H1 (cell line): ENCODE measurements around the gene CAMKMT. TPM values are rescaled to one million over a fixed set of nuclear protein-coding genes. Genes with fewer than 3 reads are reported as not detected.

ENCODE experiments used
- CTCF ChIA-PET: fragments of 300-600 bp; sonication (Branson Sonifier 250); formaldehyde crosslinking; loops from one replicate; lab custom pipeline; 2021; ENCODE audit not compliant: partially characterized antibody; lab: Charles Lee
- POLR2A ChIA-PET: fragments of 300-600 bp; sonication (Branson Sonifier 250); formaldehyde crosslinking; loops from one replicate; lab custom pipeline; 2021; ENCODE audit warnings: inconsistent platforms; ENCODE audit not compliant: partially characterized antibody; lab: Charles Lee
- DNase-seq, 2 experiments: peaks; one replicate each; pipeline versions ENCODE4 v3.0.0 to v3.0.0-alpha.2; 2010 to 2022; ENCODE audit warnings: low spot score in 2 of 2, low read depth in 1 of 2, mixed read lengths in 1 of 2
- FAIRE-seq: peaks from 2 replicates; lab custom pipeline; 2011; peaks lifted over from hg19 to GRCh38; lab: Jason Lieb, UNC
- H2AFZ ChIP-seq: 2 replicates; pipeline ENCODE4 v1.8.1; 2012; ENCODE audit warnings: low read length, inconsistent platforms
- H2AK5ac ChIP-seq: 2 replicates; pipeline ENCODE4 v1.6.1; 2013; ENCODE audit warnings: low read depth, low read length
- H2BK120ac ChIP-seq: replicated peaks from 2 replicates; pipeline ENCODE3; 2013; ENCODE audit warnings: low read depth, low read length, inconsistent platforms
- H2BK12ac ChIP-seq: 2 replicates; pipeline ENCODE4 v1.6.1; 2013; ENCODE audit warnings: low read depth, low read length
- H2BK15ac ChIP-seq: 2 replicates; pipeline ENCODE4 v1.6.1; 2013; ENCODE audit warnings: low read length
- H2BK20ac ChIP-seq: 2 replicates; pipeline ENCODE4 v1.6.1; 2013; ENCODE audit warnings: low read length
- H2BK5ac ChIP-seq: 2 replicates; pipeline ENCODE4 v1.6.1; 2013; ENCODE audit warnings: low read depth, low read length
- H3K14ac ChIP-seq: 2 replicates; pipeline ENCODE4 v1.6.1; 2013; ENCODE audit warnings: inconsistent platforms; ENCODE audit not compliant: insufficient read length
- H3K18ac ChIP-seq: 2 replicates; pipeline ENCODE4 v1.6.1; 2013; ENCODE audit warnings: low read length; ENCODE audit errors: extremely low read depth
- H3K23ac ChIP-seq: 2 replicates; pipeline ENCODE4 v1.6.1; 2013; ENCODE audit warnings: inconsistent platforms; ENCODE audit not compliant: insufficient read length
- H3K23me2 ChIP-seq: 2 replicates; pipeline ENCODE4 v1.6.1; 2013; ENCODE audit warnings: low read depth, low read length
- H3K27ac ChIP-seq: 2 replicates; pipeline ENCODE4 v1.6.1; 2011; ENCODE audit warnings: low read depth, low read length, inconsistent platforms
- H3K27me3 ChIP-seq, 4 experiments: replicated peaks in 1 of 4; 1 replicate in 1 of 4; 2 replicates in 3 of 4; pipeline versions ENCODE4 v1.6.1 to v1.8.1; 2011 to 2013; ENCODE audit warnings: low read length in 3 of 4, mild to moderate bottlenecking in 3 of 4, inconsistent platforms in 2 of 4, mixed read lengths in 2 of 4, moderate library complexity in 1 of 4; ENCODE audit not compliant: control insufficient read depth in 3 of 4, insufficient read depth in 3 of 4; ENCODE audit errors: extremely low read depth in 1 of 4
- H3K36me3 ChIP-seq, 4 experiments: 2 replicates each; pipeline versions ENCODE4 v1.6.1 to v1.8.1; 2011 to 2013; ENCODE audit warnings: mild to moderate bottlenecking in 4 of 4, low read length in 3 of 4, moderate library complexity in 2 of 4, control low read depth in 1 of 4, inconsistent platforms in 1 of 4; ENCODE audit not compliant: insufficient read depth in 4 of 4, control insufficient read depth in 2 of 4
- H3K4ac ChIP-seq: replicated peaks from 2 replicates; pipeline ENCODE3; 2013; ENCODE audit warnings: low read length, low read depth, mixed read lengths, inconsistent platforms; ENCODE audit not compliant: insufficient read length
- H3K4me1 ChIP-seq, 4 experiments: replicated peaks in 1 of 4; 1 replicate in 1 of 4; 2 replicates in 3 of 4; pipeline versions ENCODE4 v1.6.1 to v1.8.1; 2011 to 2013; ENCODE audit warnings: low read length in 3 of 4, inconsistent platforms in 2 of 4, mixed read lengths in 1 of 4; ENCODE audit not compliant: insufficient read depth in 4 of 4, control insufficient read depth in 3 of 4
- H3K4me2 ChIP-seq, 2 experiments: 2 replicates each; pipeline versions ENCODE4 v1.6.1 to v1.8.1; 2011 to 2013; ENCODE audit warnings: low read depth in 2 of 2, low read length in 2 of 2, control low read depth in 1 of 2, inconsistent platforms in 1 of 2, mild to moderate bottlenecking in 1 of 2; ENCODE audit not compliant: insufficient read depth in 1 of 2
- H3K4me3 ChIP-seq, 4 experiments: fragments of 200-600, 300-600 bp in 1 of 4; sonication (generic), shearing (Covaris generic), sonication (Bioruptor Twin) in 1 of 4; 2 replicates each; pipeline versions ENCODE4 v1.5.1 to v1.8.1; 2011 to 2016; ENCODE audit warnings: low read length in 4 of 4, low read depth in 3 of 4, control low read depth in 2 of 4, inconsistent platforms in 2 of 4, mild to moderate bottlenecking in 2 of 4, mixed read lengths in 1 of 4, moderate library complexity in 1 of 4; ENCODE audit not compliant: insufficient read depth in 2 of 4; ENCODE audit errors: extremely low read depth in 1 of 4
- H3K56ac ChIP-seq: replicated peaks from 2 replicates; pipeline ENCODE3; 2013; ENCODE audit warnings: low read depth, mild to moderate bottlenecking, mixed read lengths, low read length, inconsistent platforms; ENCODE audit not compliant: insufficient read length
- H3K79me1 ChIP-seq: 2 replicates; pipeline ENCODE4 v1.6.1; 2013; ENCODE audit warnings: low read depth, low read length, control low read depth
- H3K79me2 ChIP-seq, 2 experiments: 2 replicates each; pipeline versions ENCODE4 v1.6.1 to v1.8.1; 2012 to 2013; ENCODE audit warnings: low read length in 2 of 2, mild to moderate bottlenecking in 2 of 2, inconsistent platforms in 1 of 2; ENCODE audit not compliant: insufficient read depth in 2 of 2, control insufficient read depth in 1 of 2
- H3K9ac ChIP-seq, 4 experiments: replicated peaks in 1 of 4; 1 replicate in 1 of 4; 2 replicates in 3 of 4; pipeline versions ENCODE4 v1.6.1 to v1.8.1; 2011 to 2013; ENCODE audit warnings: low read depth in 3 of 4, low read length in 3 of 4, control low read depth in 2 of 4, mild to moderate bottlenecking in 2 of 4, moderate library complexity in 2 of 4, inconsistent platforms in 1 of 4; ENCODE audit errors: extremely low read depth in 1 of 4
- H3K9me3 ChIP-seq, 2 experiments: 2 replicates each; pipeline versions ENCODE4 v1.6.1 to v1.8.1; 2012 to 2013; ENCODE audit warnings: mild to moderate bottlenecking in 2 of 2, moderate library complexity in 2 of 2, control low read depth in 1 of 2, inconsistent platforms in 1 of 2, low read depth in 1 of 2, low read length in 1 of 2, mixed read lengths in 1 of 2; ENCODE audit not compliant: insufficient read depth in 2 of 2
- H4K20me1 ChIP-seq, 2 experiments: replicated peaks in 1 of 2; 2 replicates each; pipeline versions ENCODE3 to v1.8.1; 2011 to 2013; ENCODE audit warnings: inconsistent platforms in 2 of 2, low read length in 2 of 2, mild to moderate bottlenecking in 1 of 2; ENCODE audit not compliant: insufficient read depth in 2 of 2, control insufficient read depth in 1 of 2
- H4K5ac ChIP-seq: 2 replicates; pipeline ENCODE4 v1.6.1; 2013; ENCODE audit warnings: low read length, low read depth, mixed read lengths, inconsistent platforms; ENCODE audit not compliant: insufficient read length
- H4K8ac ChIP-seq: 2 replicates; pipeline ENCODE4 v1.8.0; 2013; ENCODE audit warnings: mild to moderate bottlenecking, moderate library complexity, low read length, inconsistent platforms; ENCODE audit not compliant: insufficient read depth; ENCODE audit errors: extremely low read depth
- H4K91ac ChIP-seq: replicated peaks from 2 replicates; pipeline ENCODE3; 2013; ENCODE audit warnings: low read length, mixed read lengths, inconsistent platforms; ENCODE audit not compliant: insufficient read length
- CHD2 ChIP-seq: IDR thresholded peaks from 2 replicates; pipeline ENCODE4 v1.6.1; 2012; ENCODE audit warnings: low read length, improper control_type of control experiment
- HDAC2 ChIP-seq, 2 experiments: fragments of 300-600 bp in 1 of 2; sonication (generic) in 1 of 2; IDR thresholded peaks; 2 replicates each; pipeline ENCODE4 v1.6.1; 2011 to 2012; ENCODE audit warnings: low read depth in 2 of 2, low read length in 2 of 2, mild to moderate bottlenecking in 2 of 2, moderate library complexity in 2 of 2, borderline replicate concordance in 1 of 2, inconsistent platforms in 1 of 2
- NANOG ChIP-seq: IDR thresholded peaks from 2 replicates; pipeline ENCODE4 v1.6.1; 2011; ENCODE audit warnings: low read length, low read depth, mild to moderate bottlenecking, inconsistent platforms; ENCODE audit not compliant: insufficient read depth, poor library complexity, severe bottlenecking
- SP2 ChIP-seq: IDR thresholded peaks from 2 replicates; pipeline ENCODE4 v1.6.1; 2012; ENCODE audit warnings: mild to moderate bottlenecking, low read length, inconsistent platforms
- TAF1 ChIP-seq: IDR thresholded peaks from 2 replicates; pipeline ENCODE4 v1.6.1; 2011; ENCODE audit warnings: mild to moderate bottlenecking, low read depth, low read length
- WGBS, 2 experiments: shearing (Covaris generic) in 1 of 2; methylation state at CpG; one replicate each; pipeline versions ENCODE4 v1.1.6 to v1.1.7; 2013 to 2015; ENCODE audit warnings: low lambda C conversion rate in 2 of 2, mixed read lengths in 2 of 2, inconsistent platforms in 1 of 2, low coverage in 1 of 2, missing lambda C conversion rate in 1 of 2; ENCODE audit not compliant: insufficient replicate concordance in 2 of 2, insufficient coverage in 1 of 2, insufficient read length in 1 of 2; ENCODE audit errors: extremely low coverage in 1 of 2, missing lambda C conversion rate in 1 of 2; 5-methylcytosine and 5-hydroxymethylcytosine counted together
- polyA plus RNA-seq, 7 experiments: library from polyadenylated mRNA; depleted of rRNA in 3 of 7; stranded (reverse) in 5 of 7; unstranded in 2 of 7; fragments of >200 nt in 5 of 7; fragments of 200-250 nt in 2 of 7; gene quantifications; 1 replicate in 5 of 7; 2 replicates in 1 of 7; 4 replicates in 1 of 7; pipeline versions ENCODE4 v1.2.1 to v1.2.3, GENCODE V29; 2011 to 2013; ENCODE audit warnings: missing spikeins in 2 of 7, mixed read lengths in 2 of 7
- total RNA-seq: library from RNA; stranded (reverse); fragmentation: NEBNext Ultra II Directional; extraction: Animal tissue kit (Norgen Biotek cat#: 25700); gene quantifications from 2 replicates; pipeline ENCODE4 v1.2.1, GENCODE V29; 2021

Gene CAMKMT
- total and polyA plus RNA-seq, 2 of the 8 experiments (the other 6 are each of a cell fraction or from before 2014, with no cell fraction given) = 14.7 to 22.4 TPM

DNA sequence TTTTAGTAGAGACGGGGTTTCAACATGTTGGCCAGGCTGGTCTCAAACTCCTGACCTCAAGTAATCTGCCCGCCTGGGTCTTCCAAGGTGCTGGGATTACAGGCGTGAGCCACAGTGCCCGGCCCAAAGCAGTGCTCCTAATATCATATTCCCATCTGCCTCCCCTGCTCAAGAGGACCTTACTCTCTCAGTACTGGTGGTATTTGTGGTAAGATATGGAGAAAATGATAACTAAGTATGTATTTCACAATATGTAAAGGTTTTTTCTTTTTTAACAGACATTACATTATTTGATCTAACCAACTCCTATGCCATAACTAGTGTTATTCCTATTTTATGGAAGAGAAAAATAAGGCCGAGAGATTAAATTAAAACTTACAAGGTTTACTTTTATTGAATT lies 201.0 kb downstream of the CAMKMT start:
- TF ChIP-seq SP2 (no peak), NANOG (no peak), TAF1 (no peak), HDAC2 (IDR thresholded peaks at IDR 0.05; ENCODE audit: borderline replicate concordance in 1 of 2, low read depth in 2 of 2, low read length in 2 of 2) (no peak), CHD2 (no peak)
- TF ChIP-seq, all 59 proteins: peak for 0
- H3K36me3 ChIP-seq = no peaks in the 10 kb centered on the region; a peak in 1 of 8 replicates
- H3K9me3 ChIP-seq = no peaks in the 10 kb centered on the region
- no peak overlapping the region for H2BK12ac ChIP-seq
- no peak overlapping the region for H2BK120ac ChIP-seq
- H4K8ac ChIP-seq = no peak overlapping the region
- H3K14ac ChIP-seq = no peak overlapping the region
- no peak overlapping the region for H3K4ac ChIP-seq
- H3K18ac ChIP-seq = no peak overlapping the region
- H2BK5ac ChIP-seq = no peak overlapping the region
- no peaks in the 10 kb centered on the region for H3K27me3 ChIP-seq
- H3K27ac ChIP-seq = no peak overlapping the region
- H3K56ac ChIP-seq = no peak overlapping the region
- POLR2A ChIA-PET = no interaction called here
- no peaks in the 10 kb centered on the region for H3K79me2 ChIP-seq
- H4K20me1 ChIP-seq = no peaks in the 10 kb centered on the region
- no peak overlapping the region for H3K4me2 ChIP-seq
- no peak overlapping the region for H4K5ac ChIP-seq
- no peaks in the 10 kb centered on the region for H3K79me1 ChIP-seq
- H3K4me1 ChIP-seq = peaks cover 0 to 5% (median 0%) of the 10 kb centered on the region in 4 experiments; a peak in 1 of 7 replicates
- H4K91ac ChIP-seq = no peak overlapping the region
- no peak overlapping the region for H2AK5ac ChIP-seq
- no peak overlapping the region for H2BK20ac ChIP-seq
- no peaks in the 10 kb centered on the region for H3K23me2 ChIP-seq
- no peak overlapping the region for H2AFZ ChIP-seq
- no peak overlapping the region for H3K4me3 ChIP-seq
- DNase-seq (no peak), FAIRE-seq (no peak)
- H3K9ac ChIP-seq = no peak overlapping the region
- no peak overlapping the region for H3K23ac ChIP-seq
- CTCF ChIA-PET = interaction anchor here (0.7 to 2.3 kb wide), 8 partner anchors 12 to 159 kb away, joined by 3 to 11 read pairs (median 4); no protein-coding TSS in a partner anchor
- 89% methylated on average over 5 of the region's 5 CpGs; no CpG with 5 or more reads in 1 of the 2 experiments for WGBS, 2 experiments
- H2BK15ac ChIP-seq = no peak overlapping the region
